ENCODE measurements around the gene MRPL41.
"Not testable (repeated sequence)": the region's sequence is repeated elsewhere in the genome, so short reads cannot be mapped to it uniquely, and the experiment has no call there.

MRPL41 gene

DNA sequence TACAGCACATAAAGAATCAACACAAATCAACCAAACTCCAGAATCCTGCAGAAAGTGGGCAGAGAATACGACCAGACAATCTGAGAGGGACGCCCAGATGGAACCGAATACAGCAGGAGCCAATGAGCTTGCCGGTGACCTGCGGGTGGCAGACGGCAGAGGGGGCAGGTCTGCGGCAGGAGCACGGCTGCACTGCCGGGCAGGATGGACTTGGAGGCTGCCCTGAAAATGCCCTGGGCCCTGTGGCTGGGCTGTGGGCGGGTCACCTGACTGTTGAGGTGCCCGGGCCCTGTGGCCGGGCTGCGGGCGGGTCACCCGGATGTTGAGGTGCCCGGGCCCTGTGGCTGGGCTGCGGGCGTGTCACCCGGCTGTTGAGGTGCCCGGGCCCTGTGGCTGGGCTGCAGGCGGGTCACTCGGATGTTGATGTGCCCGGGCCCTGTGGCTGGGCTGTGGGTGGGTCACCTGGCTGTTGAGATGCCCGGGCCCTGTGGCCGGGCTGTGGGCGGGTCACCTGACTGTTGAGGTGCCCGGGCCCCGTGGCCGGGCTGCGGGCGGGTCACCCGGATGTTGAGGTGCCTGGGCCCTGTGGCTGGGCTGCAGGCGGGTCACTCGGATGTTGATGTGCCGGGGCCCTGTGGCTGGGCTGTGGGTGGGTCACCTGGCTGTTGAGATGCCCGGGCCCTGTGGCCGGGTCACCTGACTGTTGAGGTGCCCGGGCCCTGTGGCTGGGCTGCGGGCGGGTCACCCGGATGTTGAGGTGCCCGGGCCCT, 37.7 kb upstream of the MRPL41 start:
- H3K79me2 ChIP-seq (ENCODE audit: control insufficient read depth, insufficient read depth, low read length, unreplicated experiment): not testable (repeated sequence)

DNA sequence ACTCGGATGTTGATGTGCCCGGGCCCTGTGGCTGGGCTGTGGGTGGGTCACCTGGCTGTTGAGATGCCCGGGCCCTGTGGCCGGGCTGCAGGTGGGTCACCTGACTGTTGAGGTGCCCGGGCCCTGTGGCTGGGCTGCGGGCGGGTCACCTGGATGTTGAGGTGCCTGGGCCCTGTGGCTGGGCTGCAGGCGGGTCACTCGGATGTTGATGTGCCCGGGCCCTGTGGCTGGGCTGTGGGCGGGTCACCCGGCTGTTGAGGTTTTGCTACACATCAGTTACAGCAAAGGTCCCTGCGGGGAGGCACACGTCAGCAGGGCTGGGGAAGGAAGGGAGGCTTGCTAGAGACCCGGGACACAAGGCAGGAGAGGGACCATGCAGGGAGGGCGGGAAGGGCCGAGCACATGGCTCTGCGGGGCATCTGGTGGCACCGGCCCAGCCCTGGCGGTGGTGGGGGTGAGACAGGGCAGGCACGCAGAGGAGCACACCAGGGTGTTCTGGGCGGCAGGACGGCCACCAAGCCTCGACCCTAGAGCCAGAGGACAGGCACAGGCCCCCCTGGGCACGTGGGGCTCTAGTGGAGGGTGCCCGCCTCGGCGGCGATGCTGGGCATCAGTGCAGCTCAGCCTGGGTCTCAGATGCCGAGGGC, 36.9 kb upstream of the MRPL41 start:
- H3K4me1 ChIP-seq (ENCODE audit: control insufficient read depth, insufficient read depth, low read length, unreplicated experiment): no peaks in the 10 kb centered on the region
- H3K4me3 ChIP-seq (ENCODE audit: low read depth, low read length): no peak overlapping the region
- no peak overlapping the region for H2AFZ ChIP-seq (ENCODE audit: low read length, unreplicated experiment)
- no peaks in the 10 kb centered on the region for H3K36me3 ChIP-seq (ENCODE audit: insufficient read depth, low read length)
- H3K79me2 ChIP-seq (ENCODE audit: control insufficient read depth, insufficient read depth, low read length, unreplicated experiment): no peaks in the 10 kb centered on the region
- no peaks in the 10 kb centered on the region for H3K27me3 ChIP-seq (ENCODE audit: insufficient read depth, low read length)
- no peak overlapping the region for H3K27ac ChIP-seq (ENCODE audit: low read depth, low read length)

More for the DNA sequence above, 37.7 kb upstream of the MRPL41 start:
- not testable (repeated sequence) for H3K27ac ChIP-seq (ENCODE audit: low read depth, low read length); H3K4me1 ChIP-seq (ENCODE audit: control insufficient read depth, insufficient read depth, low read length, unreplicated experiment); H3K36me3 ChIP-seq (ENCODE audit: insufficient read depth, low read length); H2AFZ ChIP-seq (ENCODE audit: low read length, unreplicated experiment); H3K4me3 ChIP-seq (ENCODE audit: low read depth, low read length); H3K27me3 ChIP-seq (ENCODE audit: insufficient read depth, low read length)

- Histone ChIP-seq H2AFZ (ENCODE audit: low read length, unreplicated experiment) (no peak overlapping the region), H3K27ac (ENCODE audit: low read depth, low read length) (no peak overlapping the region), H3K79me2 (ENCODE audit: control insufficient read depth, insufficient read depth, low read length, unreplicated experiment) (no peaks in the 10 kb centered on the region)
Measured at GRCh38 chr9:137515338-137515724, 36.3 kb upstream of the MRPL41 start.

DNA sequence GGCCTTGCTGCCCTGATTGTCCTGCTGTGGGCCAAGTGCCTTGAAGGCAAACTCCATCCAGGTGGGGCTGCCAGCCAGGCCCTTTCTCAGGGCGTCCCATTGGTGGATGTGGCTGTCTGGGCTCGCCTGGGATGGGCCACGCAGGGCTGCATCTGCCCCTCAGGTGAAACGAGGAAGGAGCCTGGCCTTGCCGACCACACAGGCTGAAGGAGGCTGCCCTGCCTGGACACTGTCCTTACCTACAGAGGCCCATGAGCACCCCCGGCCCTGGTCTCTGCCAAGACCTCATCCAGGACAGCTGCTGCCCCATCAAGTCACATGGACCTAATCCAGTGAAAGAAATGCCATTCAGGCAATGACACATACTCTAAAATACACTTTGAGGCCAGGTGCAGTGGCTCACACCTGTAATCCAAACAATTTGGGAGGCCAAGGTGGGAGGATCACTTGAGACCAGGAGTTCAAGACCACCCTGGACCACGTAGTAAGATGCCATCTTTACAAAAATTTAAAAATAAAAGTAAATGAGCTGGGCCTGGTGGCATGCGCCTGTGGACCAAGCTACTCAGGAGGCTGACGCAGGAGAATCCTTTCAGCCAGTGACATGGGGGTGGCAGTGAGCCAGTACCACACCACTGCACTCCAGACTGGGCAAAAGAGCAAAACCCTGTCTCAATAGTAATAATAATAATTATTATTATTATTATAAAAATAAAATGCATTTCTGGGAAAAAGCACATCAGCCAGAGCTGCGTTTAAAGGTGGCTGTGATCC, 35.3 kb upstream of the MRPL41 start:
- Histone ChIP-seq H3K79me2 (ENCODE audit: control insufficient read depth, insufficient read depth, low read length, unreplicated experiment) (no peaks in the 10 kb centered on the region), H3K27ac (ENCODE audit: low read depth, low read length) (no peak overlapping the region), H2AFZ (ENCODE audit: low read length, unreplicated experiment) (no peak overlapping the region), H3K4me1 (ENCODE audit: control insufficient read depth, insufficient read depth, low read length, unreplicated experiment) (no peaks in the 10 kb centered on the region), H3K4me3 (ENCODE audit: low read depth, low read length) (no peak overlapping the region), H3K36me3 (ENCODE audit: insufficient read depth, low read length) (no peaks in the 10 kb centered on the region), H3K27me3 (ENCODE audit: insufficient read depth, low read length) (no peaks in the 10 kb centered on the region)

More at GRCh38 chr9:137515338-137515724, 36.3 kb upstream of the MRPL41 start:
- no peaks in the 10 kb centered on the region for H3K27me3 ChIP-seq (ENCODE audit: insufficient read depth, low read length)
- no peaks in the 10 kb centered on the region for H3K4me1 ChIP-seq (ENCODE audit: control insufficient read depth, insufficient read depth, low read length, unreplicated experiment)
- H3K36me3 ChIP-seq (ENCODE audit: insufficient read depth, low read length): no peaks in the 10 kb centered on the region
- no peak overlapping the region for H3K4me3 ChIP-seq (ENCODE audit: low read depth, low read length)

DNA sequence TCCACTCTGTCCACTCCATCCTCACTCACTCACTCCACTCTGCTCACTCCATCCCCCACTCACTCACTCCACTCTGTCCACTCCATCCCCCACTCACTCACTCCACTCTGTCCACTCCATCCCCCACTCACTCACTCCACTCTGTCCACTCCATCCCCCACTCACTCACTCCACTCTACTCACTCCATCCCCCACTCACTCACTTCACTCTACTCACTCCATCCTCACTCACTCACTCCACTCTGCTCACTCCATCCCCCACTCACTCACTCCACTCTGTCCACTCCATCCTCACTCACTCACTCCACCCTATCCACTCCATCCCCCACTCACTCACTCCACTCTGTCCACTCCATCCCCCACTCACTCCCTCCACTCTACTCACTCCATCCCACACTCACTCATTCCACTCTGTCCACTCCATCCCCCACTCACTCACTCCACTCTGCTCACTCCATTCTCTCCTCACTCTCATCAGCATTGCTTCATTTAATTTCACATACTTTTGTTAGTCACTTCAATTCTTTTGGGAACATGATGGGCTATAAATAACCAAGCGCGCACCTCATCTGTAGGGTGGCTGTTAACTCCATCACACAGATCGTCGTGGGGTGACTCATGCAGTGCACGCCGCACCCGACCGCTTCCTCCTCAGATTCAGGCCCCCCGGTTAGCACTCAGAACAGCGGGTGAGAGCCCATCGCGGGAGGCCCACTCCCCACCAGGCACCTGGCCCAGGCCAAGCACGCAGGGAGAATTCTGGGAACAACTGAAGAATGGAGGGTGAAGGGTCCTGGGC, 32.8 kb upstream of the MRPL41 start:
- not testable (repeated sequence) for H3K27ac ChIP-seq (ENCODE audit: low read depth, low read length)

DNA sequence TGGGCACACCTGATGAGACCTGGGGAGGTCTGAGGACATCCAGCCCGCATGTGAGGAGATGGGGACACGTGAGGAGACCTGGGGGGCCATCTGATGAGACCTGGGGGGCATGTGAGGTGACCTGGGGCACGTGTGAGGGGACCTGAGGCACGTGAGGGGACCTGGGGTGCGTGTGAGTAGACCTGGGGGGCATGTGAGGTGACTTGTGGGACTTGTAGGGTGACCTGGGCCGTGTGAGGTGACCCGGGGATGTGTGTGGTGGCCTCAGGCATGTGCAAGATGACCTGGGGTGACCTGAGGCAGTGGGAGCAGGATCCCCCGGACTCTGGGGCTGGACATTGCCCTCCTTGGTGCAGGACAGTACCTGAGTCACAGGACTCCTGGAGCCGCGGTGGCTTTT, 32.1 kb upstream of the MRPL41 start:
- no peak overlapping the region for H3K27ac ChIP-seq (ENCODE audit: low read depth, low read length)

More for the DNA sequence above, 32.8 kb upstream of the MRPL41 start:
- not testable (repeated sequence) for H3K79me2 ChIP-seq (ENCODE audit: control insufficient read depth, insufficient read depth, low read length, unreplicated experiment); H3K4me3 ChIP-seq (ENCODE audit: low read depth, low read length); H2AFZ ChIP-seq (ENCODE audit: low read length, unreplicated experiment); H3K27me3 ChIP-seq (ENCODE audit: insufficient read depth, low read length); H3K36me3 ChIP-seq (ENCODE audit: insufficient read depth, low read length); H3K4me1 ChIP-seq (ENCODE audit: control insufficient read depth, insufficient read depth, low read length, unreplicated experiment)

DNA sequence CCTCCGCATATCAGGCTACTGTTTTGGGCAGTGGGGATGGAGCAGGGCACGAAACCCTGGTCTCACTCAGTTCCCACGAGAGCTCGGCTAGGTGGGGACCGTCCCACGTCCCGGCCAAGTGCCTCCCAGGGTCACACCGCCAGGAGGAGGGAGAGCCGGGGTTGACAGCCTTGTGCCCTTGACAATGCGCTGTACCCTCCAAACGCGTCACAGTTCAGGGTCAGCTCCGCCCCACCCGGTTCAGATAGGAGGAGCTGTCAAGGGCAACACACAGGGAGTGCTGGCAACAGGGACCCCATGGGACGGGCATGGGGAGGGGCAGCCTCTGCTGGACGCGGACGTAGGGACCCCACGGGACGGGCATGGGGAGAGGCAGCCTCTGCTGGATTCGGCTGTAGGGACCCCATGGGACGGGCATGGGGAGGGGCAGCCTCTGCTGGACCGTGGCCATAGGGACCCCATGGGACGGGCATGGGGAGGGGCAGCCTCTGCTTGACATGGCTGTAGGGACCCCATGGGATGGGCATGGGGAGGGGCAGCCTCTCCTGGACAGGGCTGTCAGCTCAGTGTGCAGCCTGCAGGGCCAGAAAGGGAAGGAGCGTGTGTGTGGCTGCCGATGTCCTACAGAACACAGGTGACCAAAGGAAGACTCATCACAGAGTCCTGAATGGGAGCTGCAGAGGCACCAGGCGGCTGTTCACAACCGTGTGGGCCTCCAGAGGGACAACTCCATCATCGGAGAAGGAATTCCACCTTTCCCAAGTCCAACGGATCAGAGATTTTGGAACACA, 30.9 kb upstream of the MRPL41 start:
- H3K27me3 ChIP-seq (ENCODE audit: insufficient read depth, low read length): no peaks in the 10 kb centered on the region
- H3K4me3 ChIP-seq (ENCODE audit: low read depth, low read length): no peak overlapping the region
- H3K4me1 ChIP-seq (ENCODE audit: control insufficient read depth, insufficient read depth, low read length, unreplicated experiment): no peaks in the 10 kb centered on the region
- no peaks in the 10 kb centered on the region for H3K36me3 ChIP-seq (ENCODE audit: insufficient read depth, low read length)
- no peak overlapping the region for H2AFZ ChIP-seq (ENCODE audit: low read length, unreplicated experiment)
- H3K79me2 ChIP-seq (ENCODE audit: control insufficient read depth, insufficient read depth, low read length, unreplicated experiment): no peaks in the 10 kb centered on the region
- H3K27ac ChIP-seq (ENCODE audit: low read depth, low read length): no peak overlapping the region

More for the DNA sequence above, 32.1 kb upstream of the MRPL41 start:
- Histone ChIP-seq H3K27me3 (ENCODE audit: insufficient read depth, low read length) (no peaks in the 10 kb centered on the region), H2AFZ (ENCODE audit: low read length, unreplicated experiment) (no peak overlapping the region), H3K79me2 (ENCODE audit: control insufficient read depth, insufficient read depth, low read length, unreplicated experiment) (no peaks in the 10 kb centered on the region), H3K4me3 (ENCODE audit: low read depth, low read length) (no peak overlapping the region), H3K4me1 (ENCODE audit: control insufficient read depth, insufficient read depth, low read length, unreplicated experiment) (no peaks in the 10 kb centered on the region), H3K36me3 (ENCODE audit: insufficient read depth, low read length) (no peaks in the 10 kb centered on the region)

DNA sequence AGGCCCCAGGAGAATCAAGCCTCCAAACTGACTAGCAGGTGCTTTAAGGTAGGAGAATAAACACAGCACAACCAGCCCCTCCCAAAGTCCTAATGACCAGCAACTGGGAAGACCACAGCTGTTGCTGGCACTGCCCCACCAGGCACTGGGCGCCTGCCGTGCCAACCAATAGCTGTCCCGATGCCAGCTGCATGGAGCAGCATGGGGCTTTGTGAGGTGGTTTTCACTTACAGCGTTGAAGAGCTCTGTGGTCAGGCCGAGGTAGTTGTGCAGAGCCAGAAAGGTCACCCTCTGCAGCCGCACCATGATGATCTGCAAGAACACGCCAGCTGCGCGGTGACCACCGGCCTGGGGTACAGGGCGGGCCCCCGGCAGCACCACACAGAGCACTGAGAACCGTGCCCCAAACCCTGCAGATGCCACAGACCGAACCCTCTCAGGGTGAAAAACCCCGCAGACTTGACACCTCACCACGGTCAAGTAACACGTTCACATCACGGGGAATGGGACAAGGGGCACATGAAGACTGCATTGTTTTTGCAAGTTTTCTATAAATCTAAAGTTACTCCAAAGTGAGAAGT, 30.2 kb upstream of the MRPL41 start:
- no peaks in the 10 kb centered on the region for H3K79me2 ChIP-seq (ENCODE audit: control insufficient read depth, insufficient read depth, low read length, unreplicated experiment)
- no peaks in the 10 kb centered on the region for H3K27me3 ChIP-seq (ENCODE audit: insufficient read depth, low read length)
- no peak overlapping the region for H3K27ac ChIP-seq (ENCODE audit: low read depth, low read length)
- H3K4me3 ChIP-seq (ENCODE audit: low read depth, low read length): no peak overlapping the region
- H3K4me1 ChIP-seq (ENCODE audit: control insufficient read depth, insufficient read depth, low read length, unreplicated experiment): no peaks in the 10 kb centered on the region
- no peaks in the 10 kb centered on the region for H3K36me3 ChIP-seq (ENCODE audit: insufficient read depth, low read length)
- no peak overlapping the region for H2AFZ ChIP-seq (ENCODE audit: low read length, unreplicated experiment)

- H3K27me3 ChIP-seq (ENCODE audit: insufficient read depth, low read length): no peaks in the 10 kb centered on the region
- no peaks in the 10 kb centered on the region for H3K36me3 ChIP-seq (ENCODE audit: insufficient read depth, low read length)
- no peak overlapping the region for H3K27ac ChIP-seq (ENCODE audit: low read depth, low read length)
- no peaks in the 10 kb centered on the region for H3K79me2 ChIP-seq (ENCODE audit: control insufficient read depth, insufficient read depth, low read length, unreplicated experiment)
- H3K4me3 ChIP-seq (ENCODE audit: low read depth, low read length): no peak overlapping the region
- no peaks in the 10 kb centered on the region for H3K4me1 ChIP-seq (ENCODE audit: control insufficient read depth, insufficient read depth, low read length, unreplicated experiment)
- H2AFZ ChIP-seq (ENCODE audit: low read length, unreplicated experiment): no peak overlapping the region
Measured at GRCh38 chr9:137522746-137523455, 28.8 kb upstream of the MRPL41 start.
